Measurements from ENCODE around the gene POLDIP2.

The POLDIP2 gene

GRCh38 chr17:28315846-28316705 lies 41.3 kb downstream of the POLDIP2 start:
- Histone ChIP-seq H3K4me3 (replicated peaks; ENCODE audit: insufficient read depth, low read length) (no peak overlapping the region), H3K27me3 (ENCODE audit: insufficient read depth, poor library complexity, severe bottlenecking) (no peaks in the 10 kb centered on the region), H3K27ac (replicated peaks) (no peak overlapping the region)
- DNase-seq (ENCODE audit: low read depth in 1 of 2, low spot score in 1 of 2) = no peak
- TF ChIP-seq POLR2AphosphoS5 (IDR thresholded peaks at IDR 0.05; ENCODE audit: low read depth) (no peak), CTCF (IDR thresholded peaks at IDR 0.05; ENCODE audit: insufficient read depth, low read length) (no peak), SPI1 (IDR thresholded peaks at IDR 0.05; ENCODE audit: borderline replicate concordance, low read depth) (no peak), GABPA (IDR thresholded peaks at IDR 0.05; ENCODE audit: low read depth) (no peak)
- TF ChIP-seq, protein P1, sequence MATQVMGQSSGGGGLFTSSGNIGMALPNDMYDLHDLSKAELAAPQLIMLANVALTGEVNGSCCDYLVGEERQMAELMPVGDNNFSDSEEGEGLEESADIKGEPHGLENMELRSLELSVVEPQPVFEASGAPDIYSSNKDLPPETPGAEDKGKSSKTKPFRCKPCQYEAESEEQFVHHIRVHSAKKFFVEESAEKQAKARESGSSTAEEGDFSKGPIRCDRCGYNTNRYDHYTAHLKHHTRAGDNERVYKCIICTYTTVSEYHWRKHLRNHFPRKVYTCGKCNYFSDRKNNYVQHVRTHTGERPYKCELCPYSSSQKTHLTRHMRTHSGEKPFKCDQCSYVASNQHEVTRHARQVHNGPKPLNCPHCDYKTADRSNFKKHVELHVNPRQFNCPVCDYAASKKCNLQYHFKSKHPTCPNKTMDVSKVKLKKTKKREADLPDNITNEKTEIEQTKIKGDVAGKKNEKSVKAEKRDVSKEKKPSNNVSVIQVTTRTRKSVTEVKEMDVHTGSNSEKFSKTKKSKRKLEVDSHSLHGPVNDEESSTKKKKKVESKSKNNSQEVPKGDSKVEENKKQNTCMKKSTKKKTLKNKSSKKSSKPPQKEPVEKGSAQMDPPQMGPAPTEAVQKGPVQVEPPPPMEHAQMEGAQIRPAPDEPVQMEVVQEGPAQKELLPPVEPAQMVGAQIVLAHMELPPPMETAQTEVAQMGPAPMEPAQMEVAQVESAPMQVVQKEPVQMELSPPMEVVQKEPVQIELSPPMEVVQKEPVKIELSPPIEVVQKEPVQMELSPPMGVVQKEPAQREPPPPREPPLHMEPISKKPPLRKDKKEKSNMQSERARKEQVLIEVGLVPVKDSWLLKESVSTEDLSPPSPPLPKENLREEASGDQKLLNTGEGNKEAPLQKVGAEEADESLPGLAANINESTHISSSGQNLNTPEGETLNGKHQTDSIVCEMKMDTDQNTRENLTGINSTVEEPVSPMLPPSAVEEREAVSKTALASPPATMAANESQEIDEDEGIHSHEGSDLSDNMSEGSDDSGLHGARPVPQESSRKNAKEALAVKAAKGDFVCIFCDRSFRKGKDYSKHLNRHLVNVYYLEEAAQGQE (IDR thresholded peaks at IDR 0.05; ENCODE audit: insufficient replicate concordance, low read depth) = no peak

- no peaks in the 10 kb centered on the region for H3K27me3 ChIP-seq (ENCODE audit: insufficient read depth, poor library complexity, severe bottlenecking)
- no peak for TF ChIP-seq GABPA (IDR thresholded peaks at IDR 0.05; ENCODE audit: low read depth)
- TF ChIP-seq POLR2AphosphoS5 (IDR thresholded peaks at IDR 0.05; ENCODE audit: low read depth) = no peak
- TF ChIP-seq CTCF (IDR thresholded peaks at IDR 0.05; ENCODE audit: insufficient read depth, low read length) = no peak
- TF ChIP-seq, protein P1 (IDR thresholded peaks at IDR 0.05; ENCODE audit: insufficient replicate concordance, low read depth) = no peak
- no peak for TF ChIP-seq SPI1 (IDR thresholded peaks at IDR 0.05; ENCODE audit: borderline replicate concordance, low read depth)
- H3K4me3 ChIP-seq (replicated peaks; ENCODE audit: insufficient read depth, low read length) = no peak overlapping the region
- H3K27ac ChIP-seq (replicated peaks) = no peak overlapping the region
- DNase-seq (ENCODE audit: low read depth in 1 of 2, low spot score in 1 of 2) = no peak
Observed at GRCh38 chr17:28313841-28314240, 43.5 kb downstream of the POLDIP2 start.

DNA sequence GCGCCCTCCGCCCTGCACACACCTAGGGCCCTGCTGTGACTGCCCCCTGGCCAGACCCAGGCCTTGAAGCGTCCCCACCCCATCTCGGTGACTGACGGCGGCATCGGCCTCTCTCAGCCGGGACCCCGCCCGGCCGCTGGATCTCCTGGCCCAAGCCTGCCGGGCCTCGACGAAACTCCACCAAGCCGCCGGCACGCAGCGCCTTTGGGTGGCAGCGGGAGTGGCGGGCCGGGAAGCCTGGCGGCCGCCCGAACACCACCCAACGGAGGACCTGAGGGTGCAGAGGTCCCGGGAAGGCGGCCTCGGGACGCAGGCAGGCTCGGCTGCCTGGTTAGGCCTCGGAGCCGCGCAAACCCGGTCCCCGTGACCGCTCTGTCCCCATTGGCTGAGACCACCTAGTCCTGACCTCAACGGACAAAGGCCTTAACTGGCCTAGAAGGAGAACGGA lies 50.3 kb downstream of the POLDIP2 start:
- no peak overlapping the region for H3K4me3 ChIP-seq (replicated peaks; ENCODE audit: insufficient read depth, low read length)
- no peak for DNase-seq (ENCODE audit: low read depth in 1 of 2, low spot score in 1 of 2)
- no peak for TF ChIP-seq POLR2AphosphoS5 (IDR thresholded peaks at IDR 0.05; ENCODE audit: low read depth)
- no peak for TF ChIP-seq GABPA (IDR thresholded peaks at IDR 0.05; ENCODE audit: low read depth)
- no peak for TF ChIP-seq CTCF (IDR thresholded peaks at IDR 0.05; ENCODE audit: insufficient read depth, low read length)
- TF ChIP-seq, protein P1 (IDR thresholded peaks at IDR 0.05; ENCODE audit: insufficient replicate concordance, low read depth) = no peak
- no peak for TF ChIP-seq SPI1 (IDR thresholded peaks at IDR 0.05; ENCODE audit: borderline replicate concordance, low read depth)
- no peaks in the 10 kb centered on the region for H3K27me3 ChIP-seq (ENCODE audit: insufficient read depth, poor library complexity, severe bottlenecking)
- no peak overlapping the region for H3K27ac ChIP-seq (replicated peaks)
